C1 segment of cervical spinal cord (tissue), 14 donors: ENCODE results near the gene CABLES2.
"Not testable (repeated sequence)": the region's sequence is repeated elsewhere in the genome, so short reads cannot be mapped to it uniquely, and the experiment has no call there.

Source experiments
- DNase-seq, 14 donors: peaks; one replicate each; lab custom pipeline; 2025; lab: John Stamatoyannopoulos, UW

Gene CABLES2

GRCh38 chr20:62390317-62391164 lies 16.5 kb downstream of the CABLES2 start:
- DNase-seq = peak in 1 of 14 donors; percentile 64

DNA sequence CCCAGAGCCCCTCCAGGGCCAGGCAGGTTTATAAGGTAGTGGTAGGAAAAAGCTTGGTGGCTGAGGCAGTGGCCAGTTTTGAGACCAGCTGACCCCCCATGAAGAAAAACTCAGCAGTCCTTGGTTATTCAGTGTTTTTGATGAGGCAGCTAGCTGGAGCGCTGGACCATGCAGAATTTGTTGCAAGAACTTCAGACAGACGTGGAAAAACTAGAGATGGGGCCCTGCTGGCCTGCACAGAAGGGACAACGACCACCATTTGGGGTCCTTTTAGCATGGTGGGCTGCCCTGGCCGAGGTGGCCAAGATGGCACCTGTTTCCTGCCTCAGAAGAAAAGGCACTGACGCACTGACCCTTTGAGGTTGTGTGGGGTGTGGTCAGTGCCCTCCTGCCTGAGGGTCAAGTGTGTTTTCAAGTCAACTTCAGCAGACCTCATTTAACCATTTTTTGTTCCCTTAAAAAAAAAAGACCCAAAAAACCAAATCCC lies 17.4 kb downstream of the CABLES2 start:
- DNase-seq = no peak

DNA sequence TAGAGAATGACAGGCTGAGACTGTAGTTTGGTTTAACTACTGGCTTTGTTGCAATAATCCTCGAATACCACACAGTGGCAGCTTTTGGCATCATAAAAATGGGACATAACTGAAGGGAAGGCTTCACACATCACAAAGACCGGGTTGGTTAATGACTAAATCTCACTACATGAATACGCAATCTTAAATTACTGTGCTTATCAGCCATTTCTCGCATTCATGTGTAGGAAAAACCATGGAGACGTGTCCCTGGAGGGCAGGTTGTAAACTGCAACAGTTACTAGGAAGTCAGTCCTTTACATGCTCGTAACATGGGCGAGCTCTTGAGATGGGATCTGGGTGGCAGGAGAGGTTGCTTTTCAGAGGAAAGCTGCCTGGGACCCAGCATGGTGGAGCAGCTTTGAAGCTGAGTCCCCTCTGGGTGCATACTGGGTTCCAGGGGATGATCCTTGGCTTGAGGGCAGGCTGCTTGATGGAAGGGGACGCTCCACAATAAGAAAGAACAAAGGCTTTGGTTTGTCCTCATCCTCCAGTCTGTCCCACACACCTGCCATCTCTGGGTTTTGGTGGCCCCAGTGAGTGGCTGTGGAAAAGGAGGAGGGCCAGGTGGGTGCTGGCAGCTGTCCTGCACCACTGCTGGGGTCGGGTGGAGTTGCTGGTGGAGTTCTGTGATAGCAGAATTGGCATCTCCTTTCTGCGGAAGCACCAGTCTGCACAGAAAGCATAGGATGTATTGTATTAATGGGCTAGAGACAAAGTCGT lies 18.1 kb downstream of the CABLES2 start:
- DNase-seq = no peak

GRCh38 chr20:62387933-62388635 lies 19.0 kb downstream of the CABLES2 start:
- DNase-seq = no peak

DNA sequence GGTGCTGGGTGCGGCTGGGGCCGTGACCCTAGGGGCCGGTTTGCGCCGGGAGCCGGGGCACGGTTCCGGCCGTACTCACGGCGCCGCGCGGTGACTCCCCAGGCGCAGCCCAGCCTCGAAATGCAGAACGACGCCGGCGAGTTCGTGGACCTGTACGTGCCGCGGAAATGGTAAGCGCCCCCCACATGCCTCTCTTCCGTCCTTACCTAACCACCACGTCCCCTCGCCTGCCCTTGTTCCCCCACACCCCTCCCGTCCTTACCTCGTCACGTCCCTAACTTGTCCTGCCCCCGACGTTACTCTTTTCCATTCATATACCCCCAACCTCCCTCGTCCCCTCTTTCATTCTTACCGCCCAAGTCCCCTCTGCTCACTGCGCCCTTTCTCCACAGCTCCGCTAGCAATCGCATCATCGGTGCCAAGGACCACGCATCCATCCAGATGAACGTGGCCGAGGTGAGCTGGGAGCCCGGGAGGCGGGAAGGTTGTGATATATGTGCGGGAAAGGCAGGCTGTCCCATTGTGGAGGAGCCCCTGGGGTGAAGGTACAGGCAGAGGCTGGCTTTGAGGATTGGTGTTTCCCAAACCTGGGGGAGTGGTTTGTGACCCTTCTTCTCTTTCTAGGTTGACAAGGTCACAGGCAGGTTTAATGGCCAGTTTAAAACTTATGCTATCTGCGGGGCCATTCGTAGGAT lies 19.7 kb downstream of the CABLES2 start:
- no peak for DNase-seq

GRCh38 chr20:62386383-62387218 lies 20.5 kb downstream of the CABLES2 start, which contains the start of gene RPS21:
Gene RPS21 (plus strand): TSS chr20:62387103. CDS start chr20:62387339, 236 bp downstream.
- peak; percentile 45 to 93 (median 86) for DNase-seq

DNA sequence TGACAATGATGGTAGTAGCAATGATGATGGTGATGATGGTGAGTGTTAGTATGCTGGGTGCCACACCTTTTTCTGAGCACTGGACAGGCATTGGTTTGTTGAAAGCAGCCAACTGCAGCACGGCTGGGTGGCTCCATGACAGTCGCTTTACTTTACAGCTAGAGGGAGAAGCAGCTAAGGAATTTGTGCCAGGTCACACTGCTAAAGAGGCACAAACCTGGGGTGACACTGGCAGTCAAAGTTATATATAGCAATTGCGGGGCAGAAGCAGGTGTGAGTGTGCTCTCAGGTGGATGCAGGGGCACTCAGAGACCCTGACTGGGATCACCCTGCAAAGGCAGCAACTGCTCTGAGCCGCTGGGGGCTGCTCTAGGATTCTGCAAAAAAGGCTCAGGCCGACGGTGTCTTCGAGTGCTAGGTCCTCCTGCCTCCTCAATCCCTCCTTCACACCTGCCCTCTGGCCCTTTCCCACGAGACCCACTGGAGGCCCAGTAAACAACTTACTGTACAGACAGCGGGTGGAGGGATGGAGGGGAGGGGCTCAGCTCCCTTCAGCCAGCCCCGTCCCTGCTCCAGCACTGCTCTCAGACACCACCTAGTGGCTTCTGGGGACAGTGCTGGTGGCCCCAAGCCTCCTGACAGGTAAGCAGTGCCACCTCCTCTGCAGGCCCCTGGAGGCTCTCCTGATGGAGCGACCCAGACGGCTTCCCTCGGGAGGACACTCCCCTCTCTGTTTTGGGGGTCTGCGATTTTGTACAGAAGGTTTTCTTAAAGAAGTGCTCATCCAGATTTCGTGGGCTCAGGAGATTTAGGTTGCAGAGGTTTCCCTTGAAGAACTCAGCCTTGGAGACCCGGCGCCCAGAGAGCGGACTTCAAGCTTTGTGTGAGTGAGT lies 24.5 kb downstream of the CABLES2 start:
- peak in 10 of 14 donors; percentile 10 to 73 (median 36) for DNase-seq

GRCh38 chr20:62381842-62382241 lies 25.2 kb downstream of the CABLES2 start:
- no peak for DNase-seq

DNA sequence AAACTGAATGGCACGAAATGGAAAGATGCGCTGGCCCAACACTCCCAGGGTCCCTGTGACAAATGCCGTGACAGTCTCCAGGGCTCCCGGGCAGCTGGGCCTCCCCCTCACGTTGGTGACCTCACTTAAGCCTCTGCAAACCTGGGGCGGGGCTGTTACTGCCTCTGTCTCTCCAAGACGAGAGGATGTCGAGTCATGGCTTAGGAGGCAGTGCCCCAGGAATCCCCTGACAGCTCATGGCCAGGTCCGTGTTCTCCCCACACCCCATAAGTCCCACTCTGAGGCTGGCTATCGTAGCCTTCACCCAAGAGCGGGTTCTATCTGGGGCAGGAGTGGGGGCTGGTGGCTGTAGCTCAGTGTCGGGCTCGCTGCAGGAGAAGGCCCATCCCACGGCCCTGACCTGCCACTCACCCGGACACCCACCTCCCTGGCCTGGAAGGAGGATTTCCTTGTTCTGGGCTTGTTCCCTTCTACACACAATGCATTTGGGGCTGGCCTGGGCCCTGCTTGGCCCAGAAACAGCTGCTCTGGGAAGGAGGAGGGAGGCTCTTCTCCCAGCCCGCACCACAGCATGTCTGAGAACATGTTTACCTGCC lies 25.8 kb downstream of the CABLES2 start:
- DNase-seq = no peak

DNA sequence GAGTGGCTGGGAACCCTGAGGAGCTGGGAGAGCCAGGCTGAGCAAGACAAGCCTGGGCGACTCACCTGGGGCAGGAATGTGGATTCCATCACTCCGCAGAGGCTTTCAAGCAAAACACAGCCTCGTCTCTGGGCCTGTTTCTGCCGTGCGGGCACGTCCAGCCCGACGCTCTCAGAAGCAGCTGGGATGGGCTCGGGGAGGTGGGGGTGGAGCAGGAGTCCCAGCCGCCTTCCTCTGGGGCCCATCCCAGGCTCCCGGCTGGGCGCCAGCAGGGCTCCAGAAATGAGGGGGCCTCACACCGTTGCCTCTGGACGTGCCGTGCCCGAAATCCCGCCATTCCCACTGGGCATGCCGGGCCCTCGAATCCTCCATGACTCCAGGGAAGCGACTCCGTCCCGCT lies 28.9 kb downstream of the CABLES2 start:
- no peak for DNase-seq

- peak in 7 of 14 donors; percentile 39 to 68 (median 48) for DNase-seq
These were observed 29.4 kb downstream of the CABLES2 start for GRCh38 chr20:62377615-62378178.

GRCh38 chr20:62377064-62377461 lies 30.0 kb downstream of the CABLES2 start:
- DNase-seq = no peak

GRCh38 chr20:62376112-62377063 lies 30.7 kb downstream of the CABLES2 start:
- peak in 2 of 14 donors; percentile 36 to 44 for DNase-seq

- DNase-seq = no peak
These were observed 32.5 kb downstream of the CABLES2 start for GRCh38 chr20:62374331-62375152.

DNA sequence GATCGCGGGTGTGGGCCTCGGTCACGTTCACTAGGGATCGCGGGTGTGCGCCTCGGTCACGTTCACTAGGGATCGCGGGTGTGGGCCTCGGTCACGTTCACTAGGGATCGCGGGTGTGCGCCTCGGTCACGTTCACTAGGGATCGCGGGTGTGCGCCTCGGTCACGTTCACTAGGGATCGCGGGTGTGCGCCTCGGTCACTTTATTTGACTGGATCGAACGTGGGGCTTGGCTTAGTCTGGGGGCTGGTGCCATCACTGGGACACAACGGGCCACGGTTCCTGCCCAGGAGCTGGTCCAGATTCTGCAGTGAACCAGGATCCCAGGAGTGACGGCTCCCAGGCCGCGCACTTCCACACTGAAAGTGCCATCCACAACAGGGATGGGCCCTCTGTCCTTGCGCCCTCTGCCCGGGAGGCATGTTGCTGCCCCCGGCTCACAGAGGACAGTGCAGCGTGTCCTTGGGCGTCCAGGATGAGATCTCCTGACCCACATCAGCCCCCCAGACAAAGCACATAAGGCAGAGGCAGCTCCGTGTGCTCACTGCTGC lies 33.4 kb downstream of the CABLES2 start:
- DNase-seq = not testable (repeated sequence)
